ENCODE data around the gene CPOX.

Gene CPOX

GRCh38 chr3:98532709-98533571, 60.5 kb downstream of the CPOX start:
- DNase-seq = no peak

GRCh38 chr3:98532275-98532637, 61.2 kb downstream of the CPOX start:
- no peak for DNase-seq

- DNase-seq = no peak
These were observed 61.7 kb downstream of the CPOX start, which contains the start of gene GPR15 for GRCh38 chr3:98531622-98532274. TSS of gene GPR15 (plus strand) at chr3:98531978. CDS start at chr3:98532034, 56 bp downstream.

GRCh38 chr3:98530676-98531075, 62.7 kb downstream of the CPOX start:
- DNase-seq = no peak

- no peak for DNase-seq
These were observed 63.5 kb downstream of the CPOX start for GRCh38 chr3:98529856-98530459.

Measured in activated gamma-delta T cell (primary cell).